Activated CD8-positive, alpha-beta T cell treated with anti-CD3 and anti-CD28 coated beads for 36 hours (primary cell): ENCODE measurements around the gene VCL. TPM values are rescaled to one million over a fixed set of nuclear protein-coding genes. Genes with fewer than 3 reads are reported as not detected.
"Not testable (repeated sequence)": the region's sequence is repeated elsewhere in the genome, so short reads cannot be mapped to it uniquely, and the experiment has no call there.

Experiments used
- ATAC-seq: fragments of 200-7000 bp; cut with Tn5 transposase; one replicate; pipeline ENCODE4 v1.10.0; 2021; ENCODE audit warnings: mild to moderate bottlenecking, moderate library complexity
- CTCF ChIA-PET: fragments of 350-600 bp; sonication (Branson Sonifier 250); formaldehyde crosslinking; loops from one replicate; lab custom pipeline; 2021; ENCODE audit warnings: antibody characterized with exemption; lab: Charles Lee
- POLR2A ChIA-PET: fragments of 350-600 bp; sonication (Branson Sonifier 250); formaldehyde crosslinking; loops from one replicate; lab custom pipeline; 2021; ENCODE audit warnings: antibody characterized with exemption; lab: Charles Lee
- DNase-seq: peaks from one replicate; pipeline ENCODE4 v3.0.0-alpha.2; 2020
- H3K27ac Mint-ChIP-seq: one replicate; pipeline ENCODE4 v1.8.0; 2021; ENCODE audit warnings: mild to moderate bottlenecking, mixed read lengths
- H3K27me3 Mint-ChIP-seq: one replicate; pipeline ENCODE4 v1.8.0; 2021; ENCODE audit warnings: mixed read lengths
- H3K36me3 Mint-ChIP-seq: one replicate; pipeline ENCODE4 v1.8.0; 2021; ENCODE audit warnings: low read depth, mixed read lengths
- H3K4me1 Mint-ChIP-seq: one replicate; pipeline ENCODE4 v1.8.0; 2021; ENCODE audit warnings: low read depth, mixed read lengths
- H3K4me3 Mint-ChIP-seq: one replicate; pipeline ENCODE4 v1.8.0; 2021; ENCODE audit warnings: mild to moderate bottlenecking, moderate library complexity, mixed read lengths
- H3K9me3 Mint-ChIP-seq: one replicate; pipeline ENCODE4 v1.8.0; 2021; ENCODE audit warnings: mixed read lengths
- intact Hi-C: fragments of 100-400 bp; cut with micrococcal nuclease; formaldehyde crosslinking; loops from one replicate; pipeline ENCODE4 v1.10.0; 2022
- total RNA-seq, 2 experiments: library from RNA; stranded (reverse); gene quantifications; one replicate each; pipeline ENCODE4 v1.2.3, GENCODE V29; 2021
- TF ChIP-seq, protein P1 (sequence below): fragments of 200-600 bp; IDR thresholded peaks from one replicate; pipeline ENCODE4 v1.8.0; 2022; ENCODE audit warnings: antibody characterized with exemption, mild to moderate bottlenecking

VCL gene
- total RNA-seq, 2 experiments from 2014 or later: 16.9 to 17.7 TPM

DNA sequence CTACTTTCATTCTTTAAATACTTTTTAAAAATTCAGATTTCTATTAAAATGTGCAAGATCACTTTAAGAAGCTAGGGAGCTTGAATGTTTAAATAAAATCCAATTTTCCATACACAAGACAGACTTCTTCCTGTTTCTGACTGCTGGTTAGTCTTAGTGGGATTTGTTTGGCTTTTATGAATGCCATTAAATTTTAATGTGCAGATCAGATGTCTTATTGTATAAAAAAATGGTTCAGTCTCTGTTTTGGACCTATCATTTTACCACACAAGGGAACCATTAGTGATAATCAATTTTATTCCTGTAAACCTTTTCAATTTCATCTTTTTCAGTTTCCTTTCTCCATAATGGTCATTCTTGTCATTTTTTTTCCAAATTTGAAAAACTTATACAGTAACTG lies 63.2 kb downstream of the VCL start:
- CTCF ChIA-PET: no interaction called here
- H3K9me3 Mint-ChIP-seq: peaks cover 8% of the 10 kb centered on the region
- intact Hi-C loops: no loop called here

DNA sequence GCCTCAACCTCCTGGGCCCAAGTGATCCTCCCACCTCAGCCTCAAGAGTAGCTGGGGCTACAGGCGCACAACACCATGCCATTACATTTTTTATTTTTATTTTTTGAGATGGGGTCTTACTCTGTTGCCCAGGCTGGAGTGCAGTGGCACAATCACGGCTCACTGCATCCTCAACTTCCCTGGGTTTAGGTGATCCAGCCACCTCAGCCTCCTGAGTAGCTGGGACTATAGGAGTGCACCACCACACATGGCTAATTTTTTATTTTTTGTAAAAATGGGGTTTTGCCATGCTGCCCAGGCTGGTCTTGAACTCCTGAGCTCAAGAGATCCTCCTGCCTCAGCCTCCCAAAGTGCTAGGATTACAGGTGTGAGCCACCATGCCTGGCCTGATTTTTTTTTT lies 64.1 kb downstream of the VCL start:
- ATAC-seq, POLR2A ChIA-PET, DNase-seq, H3K36me3 Mint-ChIP-seq, H3K27ac Mint-ChIP-seq, H3K27me3 Mint-ChIP-seq, H3K4me3 Mint-ChIP-seq, H3K9me3 Mint-ChIP-seq, intact Hi-C loops, CTCF ChIA-PET: not testable (repeated sequence)
- H3K4me1 Mint-ChIP-seq: peaks cover 20% of the 10 kb centered on the region

More for the DNA sequence above, 63.2 kb downstream of the VCL start:
- TF ChIP-seq, protein P1, sequence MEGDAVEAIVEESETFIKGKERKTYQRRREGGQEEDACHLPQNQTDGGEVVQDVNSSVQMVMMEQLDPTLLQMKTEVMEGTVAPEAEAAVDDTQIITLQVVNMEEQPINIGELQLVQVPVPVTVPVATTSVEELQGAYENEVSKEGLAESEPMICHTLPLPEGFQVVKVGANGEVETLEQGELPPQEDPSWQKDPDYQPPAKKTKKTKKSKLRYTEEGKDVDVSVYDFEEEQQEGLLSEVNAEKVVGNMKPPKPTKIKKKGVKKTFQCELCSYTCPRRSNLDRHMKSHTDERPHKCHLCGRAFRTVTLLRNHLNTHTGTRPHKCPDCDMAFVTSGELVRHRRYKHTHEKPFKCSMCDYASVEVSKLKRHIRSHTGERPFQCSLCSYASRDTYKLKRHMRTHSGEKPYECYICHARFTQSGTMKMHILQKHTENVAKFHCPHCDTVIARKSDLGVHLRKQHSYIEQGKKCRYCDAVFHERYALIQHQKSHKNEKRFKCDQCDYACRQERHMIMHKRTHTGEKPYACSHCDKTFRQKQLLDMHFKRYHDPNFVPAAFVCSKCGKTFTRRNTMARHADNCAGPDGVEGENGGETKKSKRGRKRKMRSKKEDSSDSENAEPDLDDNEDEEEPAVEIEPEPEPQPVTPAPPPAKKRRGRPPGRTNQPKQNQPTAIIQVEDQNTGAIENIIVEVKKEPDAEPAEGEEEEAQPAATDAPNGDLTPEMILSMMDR: no peak
- ATAC-seq (no peak), DNase-seq (no peak)
- POLR2A ChIA-PET: no interaction called here
- Mint-ChIP-seq H3K27ac (no peak overlapping the region), H3K4me3 (no peak overlapping the region), H3K4me1 (peaks cover 27% of the 10 kb centered on the region), H3K36me3 (peaks cover 10% of the 10 kb centered on the region), H3K27me3 (no peaks in the 10 kb centered on the region)

DNA sequence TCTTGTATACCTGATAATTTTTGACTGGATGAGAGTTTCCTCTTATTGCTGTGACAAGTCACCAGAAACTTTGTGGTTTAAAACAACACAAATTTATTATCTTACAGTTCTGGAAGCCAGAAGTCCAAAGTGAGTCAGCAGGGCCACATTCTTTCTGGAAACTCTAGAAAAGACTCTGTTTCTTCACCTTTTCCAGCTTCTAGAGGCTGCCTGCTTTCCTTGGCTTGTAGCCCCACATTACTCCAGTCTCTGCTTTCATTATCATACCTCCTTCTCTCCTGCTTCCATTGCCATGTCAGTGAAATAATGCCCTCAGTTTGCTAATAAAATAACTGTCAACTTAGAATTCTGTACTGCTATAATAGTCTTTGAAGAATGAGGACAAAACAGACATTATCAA lies 65.3 kb downstream of the VCL start:
- POLR2A ChIA-PET: no interaction called here
- peaks cover 10% of the 10 kb centered on the region for H3K36me3 Mint-ChIP-seq
- no peak overlapping the region for H3K27ac Mint-ChIP-seq
- DNase-seq (no peak), ATAC-seq (no peak)
- CTCF ChIA-PET: no interaction called here
- H3K27me3 Mint-ChIP-seq: no peaks in the 10 kb centered on the region
- TF ChIP-seq, protein P1: no peak
- peaks cover 8% of the 10 kb centered on the region for H3K9me3 Mint-ChIP-seq
- H3K4me3 Mint-ChIP-seq: no peak overlapping the region
- intact Hi-C loops: no loop called here
- H3K4me1 Mint-ChIP-seq: peaks cover 12% of the 10 kb centered on the region

DNA sequence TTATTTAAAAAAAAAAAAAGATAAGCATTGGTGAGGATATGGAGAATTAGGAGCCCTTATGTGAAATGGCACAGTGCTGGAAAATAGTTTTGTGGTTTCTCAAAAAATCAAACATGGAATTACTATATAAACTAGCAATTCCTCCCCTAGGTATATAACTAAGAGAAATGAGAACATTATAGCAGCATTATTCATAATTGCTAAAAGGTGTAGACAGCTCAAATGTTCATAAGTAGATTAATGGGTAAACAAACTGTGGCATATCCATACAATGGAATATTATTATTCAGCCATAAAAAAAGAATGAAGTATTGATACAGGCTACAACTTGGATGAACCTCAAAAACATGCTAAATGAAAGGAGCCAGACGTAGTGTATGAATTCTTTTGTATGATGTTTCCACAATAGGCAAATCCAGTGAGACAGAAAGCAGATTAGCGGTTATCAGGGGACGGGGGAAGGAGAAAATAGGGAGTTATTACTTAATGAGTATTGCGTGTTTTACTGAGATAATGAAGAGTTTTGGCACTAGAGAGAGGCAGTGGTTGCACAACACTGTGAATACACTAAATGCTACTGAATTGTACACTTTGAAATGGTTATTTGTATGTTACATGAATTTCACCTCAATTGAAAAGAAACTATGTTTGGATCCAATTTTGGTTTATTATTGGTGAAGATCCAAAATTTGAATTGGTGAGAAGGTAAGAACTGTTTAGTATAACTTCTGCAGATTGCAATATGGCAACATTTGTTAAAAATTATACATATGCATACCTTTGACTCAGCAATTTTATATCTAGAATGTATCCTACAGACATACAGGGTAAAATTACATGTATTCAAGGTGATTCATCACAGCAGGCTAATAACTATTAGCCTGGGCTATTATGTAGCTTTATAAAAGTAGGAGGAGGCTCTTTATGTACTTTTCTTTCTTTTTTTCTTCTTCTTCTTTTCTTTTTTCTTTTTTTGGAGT lies 69.7 kb downstream of the VCL start:
- TF ChIP-seq, protein P1: no peak
- H3K9me3 Mint-ChIP-seq: peaks cover 6% of the 10 kb centered on the region
- H3K36me3 Mint-ChIP-seq: peaks cover 10% of the 10 kb centered on the region
- peaks cover 1% of the 10 kb centered on the region for H3K4me1 Mint-ChIP-seq
- POLR2A ChIA-PET: no interaction called here
- CTCF ChIA-PET: no interaction called here
- intact Hi-C loops: no loop called here
- no peak overlapping the region for H3K4me3 Mint-ChIP-seq
- H3K27ac Mint-ChIP-seq: no peak overlapping the region
- no peak for DNase-seq
- ATAC-seq: no peak
- H3K27me3 Mint-ChIP-seq: no peaks in the 10 kb centered on the region

DNA sequence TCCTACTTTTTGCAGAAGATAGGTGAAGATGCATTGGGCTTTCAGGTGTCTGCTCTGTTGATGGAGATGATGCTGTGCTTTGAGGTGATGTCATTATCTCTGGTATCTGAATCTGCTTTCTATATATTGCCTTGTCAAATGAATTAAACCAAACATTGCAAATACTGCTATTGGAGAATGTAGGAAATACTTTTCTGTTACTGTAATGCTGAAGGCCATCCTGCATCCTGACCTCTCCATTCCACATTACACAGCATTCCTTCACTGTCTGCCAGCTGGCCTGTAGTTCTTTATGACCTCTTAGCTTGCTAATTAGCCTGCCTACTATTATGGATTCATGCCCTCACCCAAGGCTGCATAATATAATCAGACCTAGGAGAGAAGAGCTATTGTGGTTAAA lies 73.2 kb downstream of the VCL start:
- CTCF ChIA-PET: no interaction called here

More for the DNA sequence above, 73.2 kb downstream of the VCL start:
- Mint-ChIP-seq H3K4me1 (peaks cover 7% of the 10 kb centered on the region), H3K4me3 (no peak overlapping the region), H3K36me3 (peaks cover 21% of the 10 kb centered on the region), H3K27ac (no peak overlapping the region), H3K9me3 (no peaks in the 10 kb centered on the region), H3K27me3 (no peaks in the 10 kb centered on the region)
- no peak for DNase-seq
- TF ChIP-seq, protein P1: no peak
- ATAC-seq: no peak
- POLR2A ChIA-PET: no interaction called here
- intact Hi-C loops: no loop called here
